ENCODE results near the gene GPC3.

GRCh38 chrX:133965321-133965720 lies 20.1 kb downstream of the GPC3 start:
- no peak for TF ChIP-seq CTCF (IDR thresholded peaks at IDR 0.05)
- TF ChIP-seq EZH2 (IDR thresholded peaks at IDR 0.05), result no peak
